Esophagus squamous epithelium (tissue), 4 donors: ENCODE measurements around the gene COL15A1.

Experiments
- CTCF ChIP-seq, 6 experiments: fragments of 450-650 bp in 4 of 6; fragments of 200-600 bp in 2 of 6; sonication (generic) in 2 of 6; IDR thresholded peaks; one replicate each; pipeline ENCODE4 v1.5.1; 2016 to 2019; ENCODE audit warnings: antibody characterized with exemption in 6 of 6, mild to moderate bottlenecking in 4 of 6, moderate library complexity in 4 of 6
- POLR2A ChIP-seq, 4 donors: fragments of 450-650 bp; IDR thresholded peaks; one replicate each; pipeline ENCODE4 v1.6.1; 2017; ENCODE audit warnings: antibody characterized with exemption in 4 of 4, mild to moderate bottlenecking in 4 of 4, moderate library complexity in 3 of 4

- TF ChIP-seq CTCF (IDR thresholded peaks at IDR 0.05) (no peak), POLR2A (IDR thresholded peaks at IDR 0.05) (no peak)
Observed at GRCh38 chr9:99070681-99071080, 127.0 kb downstream of the COL15A1 start.
